Stimulated activated CD4-positive, alpha-beta T cell treated with anti-CD3 and anti-CD28 coated beads, Interleukin-1b, Interleukin-23, amount 100 ng/mL, for 4 hours (primary cell): ENCODE data around the gene TLR9.

Experiments
- DNase-seq, 2 donors: peaks; one replicate each; pipeline ENCODE4 v3.0.0-alpha.2; 2020; ENCODE audit warnings: low read depth in 2 of 2

Gene TLR9

DNA sequence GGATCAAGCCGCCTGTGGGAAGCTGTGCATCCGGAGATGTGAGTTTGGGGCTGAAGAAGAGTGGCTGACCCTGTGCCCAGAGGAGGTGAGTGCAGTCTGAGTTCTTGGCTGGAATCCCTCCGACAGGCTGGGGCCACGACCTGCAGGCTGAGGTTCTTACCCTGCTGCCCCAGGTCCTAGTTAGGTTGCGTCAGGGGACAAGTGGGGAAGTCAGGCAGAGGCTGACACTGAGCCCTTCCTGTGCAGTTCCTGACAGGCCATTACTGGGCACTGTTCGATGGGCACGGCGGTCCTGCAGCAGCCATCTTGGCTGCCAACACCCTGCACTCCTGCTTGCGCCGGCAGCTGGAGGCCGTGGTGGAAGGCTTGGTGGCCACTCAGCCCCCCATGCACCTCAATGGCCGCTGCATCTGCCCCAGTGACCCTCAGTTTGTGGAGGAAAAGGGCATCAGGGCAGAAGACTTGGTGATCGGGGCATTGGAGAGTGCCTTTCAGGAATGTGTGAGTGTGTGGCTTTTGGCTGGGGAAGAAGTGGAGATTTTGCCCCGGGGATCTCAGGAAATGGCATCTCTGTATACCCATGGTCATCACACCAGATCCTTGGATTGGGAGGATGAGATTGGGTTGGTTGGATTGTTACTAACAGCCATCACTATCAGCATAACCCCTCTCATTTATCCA lies 21.4 kb upstream of the TLR9 start:
- no peak for DNase-seq

DNA sequence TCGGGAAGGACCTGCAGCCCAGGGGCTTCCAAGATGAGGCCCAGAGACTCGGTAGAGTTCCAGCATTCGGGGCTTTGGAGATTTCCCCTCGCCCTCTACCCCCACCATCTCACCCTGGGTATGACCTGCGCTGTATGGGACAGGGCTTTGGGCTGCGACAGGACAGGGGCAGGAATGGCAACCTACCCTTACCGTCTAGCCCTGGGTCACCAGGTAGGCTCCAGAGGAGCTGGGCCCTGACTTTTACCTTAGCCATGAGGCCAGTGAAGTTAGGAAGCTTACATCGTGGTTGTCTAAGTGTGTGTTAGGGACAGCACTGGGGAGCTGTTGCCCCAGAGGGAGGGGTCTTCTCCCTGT lies 20.8 kb upstream of the TLR9 start:
- no peak for DNase-seq

DNA sequence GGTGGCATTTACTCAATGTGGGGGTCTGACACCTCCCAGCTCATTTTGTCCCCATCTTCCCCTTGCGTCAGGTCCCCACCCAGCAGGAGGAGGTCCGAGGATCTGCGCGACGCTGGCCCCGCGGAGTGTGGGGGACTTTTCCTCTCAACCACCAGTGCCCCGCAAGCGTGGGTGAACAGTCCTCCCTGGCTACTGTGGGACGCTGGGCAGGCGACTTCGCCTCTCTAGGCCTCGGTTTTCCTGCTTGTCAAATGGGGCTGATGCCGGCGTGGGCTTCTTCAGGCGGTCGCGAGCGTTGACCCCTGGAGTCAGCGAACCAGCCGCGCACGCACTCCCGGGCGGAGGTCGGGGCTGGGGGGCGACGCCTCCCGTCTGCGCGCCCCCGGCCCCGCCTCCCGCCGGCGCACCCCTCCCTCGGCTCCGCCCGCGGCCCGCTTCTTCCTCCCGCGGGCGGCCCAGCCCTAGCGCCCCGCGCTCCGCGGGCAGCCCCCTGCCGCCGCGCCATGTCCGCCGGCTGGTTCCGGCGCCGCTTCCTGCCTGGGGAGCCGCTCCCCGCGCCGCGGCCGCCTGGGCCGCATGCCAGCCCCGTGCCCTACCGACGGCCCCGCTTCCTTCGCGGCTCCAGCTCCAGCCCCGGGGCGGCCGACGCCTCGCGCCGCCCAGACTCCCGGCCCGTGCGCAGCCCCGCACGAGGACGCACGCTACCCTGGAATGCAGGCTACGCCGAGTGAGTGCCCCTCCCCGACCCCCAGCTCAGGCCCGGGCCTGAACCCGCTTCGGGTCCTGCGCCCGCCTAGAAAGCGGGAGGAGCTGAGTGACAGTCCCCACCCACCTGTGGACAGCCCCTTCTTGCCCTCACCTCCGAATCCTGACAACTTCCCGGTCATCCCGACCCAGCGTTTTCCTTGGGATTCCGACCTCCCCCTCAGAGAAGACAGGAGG lies 20.1 kb upstream of the TLR9 start, which contains the start of gene PPM1M:
PPM1M (plus strand) TSS at position 438 of the 942 bp plus-strand sequence; CDS start at position 504, 66 bp downstream.
- peak in 1 of 2 donors; percentile 47 for DNase-seq

DNA sequence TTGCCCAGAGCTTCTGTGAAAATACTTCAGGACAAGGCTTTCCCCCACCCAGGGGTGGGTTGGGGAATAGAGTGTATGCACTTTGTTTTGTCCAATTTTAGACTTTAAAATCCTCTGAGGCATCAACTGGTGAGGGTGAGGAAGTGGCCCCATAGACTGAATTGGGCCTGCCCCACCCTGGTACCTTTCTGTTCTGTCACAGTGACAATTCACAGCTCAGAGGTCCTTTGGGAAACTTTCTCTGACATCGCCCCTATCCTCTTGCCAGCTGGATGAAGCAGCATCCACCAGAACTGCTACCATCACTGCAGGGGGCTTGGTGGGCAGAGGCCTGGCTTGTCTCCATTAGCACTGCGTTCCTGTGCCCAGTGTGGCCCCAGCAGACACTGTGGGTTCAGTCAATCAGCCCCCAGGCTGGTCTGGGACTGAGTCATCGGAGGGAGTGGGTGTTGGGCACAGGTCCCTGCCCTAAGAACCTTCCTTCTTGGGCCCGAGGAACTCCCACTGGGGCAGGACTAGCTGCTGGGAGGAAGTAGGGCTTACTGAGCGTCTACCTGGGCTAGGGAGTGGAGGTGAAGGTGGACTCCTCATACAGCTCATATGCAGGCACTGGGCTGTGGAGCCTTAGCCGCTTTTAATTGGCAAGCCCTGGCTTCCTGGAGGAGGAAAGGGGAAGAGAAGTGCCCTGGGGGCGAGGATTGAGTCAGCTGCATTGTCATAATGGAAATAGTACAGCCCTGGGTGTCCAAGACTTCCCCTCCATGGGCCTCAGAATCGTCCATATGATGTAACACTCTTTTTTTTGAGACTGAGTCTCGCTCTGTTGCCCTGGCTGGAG lies 18.6 kb upstream of the TLR9 start:
- no peak for DNase-seq

- no peak for DNase-seq
These were observed 16.6 kb upstream of the TLR9 start for GRCh38 chr3:52242039-52242438.

DNA sequence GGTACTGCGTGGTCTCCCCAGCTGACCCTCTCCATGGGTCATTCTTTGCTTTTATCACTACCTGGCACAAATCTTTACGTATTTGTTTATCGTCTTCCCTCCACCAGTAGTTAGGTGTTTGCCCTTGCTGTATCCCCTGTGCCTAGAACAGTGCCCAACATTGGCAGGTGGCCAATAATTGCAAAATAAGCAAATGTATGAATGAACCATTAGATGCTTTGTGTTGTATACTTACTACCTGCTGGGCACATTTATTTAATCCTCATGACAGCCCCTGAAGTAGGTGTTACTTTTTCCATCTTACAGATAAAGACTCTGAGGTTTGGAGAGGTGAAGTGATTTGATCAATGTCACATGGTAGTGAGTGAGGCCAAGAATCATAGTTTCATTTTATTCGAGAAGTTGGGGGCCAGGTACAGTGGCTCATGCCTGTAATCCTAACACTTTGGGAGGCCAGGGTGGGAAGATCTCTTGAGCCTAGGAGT lies 15.5 kb upstream of the TLR9 start:
- DNase-seq = no peak

DNA sequence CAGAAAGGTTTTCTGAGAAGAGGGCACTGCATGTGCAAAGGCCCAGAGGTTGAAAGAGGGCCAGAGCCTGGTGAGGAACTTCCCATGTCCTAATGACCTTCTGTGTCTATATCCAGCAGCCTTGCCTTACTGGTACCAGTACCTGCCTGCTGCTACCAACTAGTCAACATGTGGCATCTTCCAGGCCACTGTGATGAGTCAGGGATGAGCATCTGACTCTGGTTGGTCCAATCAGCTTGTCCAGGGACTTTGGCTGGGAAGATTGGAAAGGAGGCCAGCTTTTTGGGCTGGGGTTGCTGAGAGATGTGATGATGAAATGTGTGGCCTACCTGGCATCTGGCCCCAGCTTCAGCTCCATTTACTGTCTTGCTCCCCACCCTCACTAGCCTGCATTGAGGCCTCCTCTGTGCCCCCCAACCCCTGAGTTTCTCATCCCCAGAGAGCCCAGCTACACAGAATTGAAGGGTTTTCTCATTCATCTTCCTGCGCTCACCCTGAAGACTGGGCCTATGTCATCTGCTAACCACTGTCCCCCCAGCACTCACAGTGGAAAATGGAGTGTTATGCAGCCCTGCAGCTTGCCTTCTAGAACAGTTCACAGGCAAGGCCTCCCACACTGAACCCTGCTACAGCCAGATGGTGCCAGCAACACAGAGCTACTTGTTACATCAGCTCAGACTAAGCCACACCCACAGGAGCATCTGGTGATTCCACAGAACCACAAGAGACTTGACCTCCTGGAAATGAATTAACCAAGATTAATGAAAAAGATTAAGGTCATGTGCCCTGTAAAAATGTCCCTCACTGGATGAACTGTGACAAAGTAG lies 14.8 kb upstream of the TLR9 start:
- peak in 1 of 2 donors; percentile 60 for DNase-seq

- peak; percentile 83 to 89 for DNase-seq
These were observed 13.6 kb upstream of the TLR9 start, which contains the start of gene TWF2 for GRCh38 chr3:52238761-52239701. Gene TWF2 (minus strand): TSS chr3:52239158. CDS start chr3:52239016, 142 bp downstream.

GRCh38 chr3:52238193-52238760 lies 12.8 kb upstream of the TLR9 start:
- no peak for DNase-seq

- no peak for DNase-seq
These were observed 12.3 kb upstream of the TLR9 start for GRCh38 chr3:52237657-52238172.

DNA sequence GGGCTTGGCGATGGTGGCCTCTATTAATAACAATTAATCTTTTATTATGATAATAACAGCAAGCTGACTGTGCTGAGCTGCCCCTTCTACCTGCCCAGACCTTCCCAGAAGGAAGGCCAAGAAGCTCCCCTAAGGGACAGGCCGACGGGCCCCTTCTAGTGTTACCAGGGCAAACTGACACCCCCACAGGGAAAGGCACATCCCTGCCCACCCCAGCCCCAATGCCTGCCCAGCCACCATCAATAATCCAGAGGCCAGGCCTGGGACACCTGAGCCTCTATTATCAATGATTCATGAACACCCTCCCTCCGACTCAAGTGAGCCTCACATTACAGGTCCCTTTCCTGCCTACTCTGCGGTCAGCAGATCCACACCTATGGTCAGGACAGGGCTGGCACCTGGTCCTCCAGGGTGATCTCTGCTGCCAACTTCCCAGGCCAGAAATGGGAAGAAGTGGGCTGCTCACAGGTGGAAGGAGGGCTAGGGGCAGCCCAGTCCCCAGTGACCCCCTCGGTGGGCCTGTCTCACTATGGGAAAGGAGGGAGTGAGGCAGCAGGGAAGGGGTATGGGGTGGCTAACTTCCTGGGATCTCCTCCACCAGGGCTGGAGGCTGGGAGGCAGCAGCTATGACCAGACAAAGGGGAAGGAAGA lies 11.7 kb upstream of the TLR9 start:
- no peak for DNase-seq

GRCh38 chr3:52236424-52236886 lies 11.0 kb upstream of the TLR9 start:
- no peak for DNase-seq

- no peak for DNase-seq
These were observed 9.3 kb upstream of the TLR9 start for GRCh38 chr3:52234516-52235447.

DNA sequence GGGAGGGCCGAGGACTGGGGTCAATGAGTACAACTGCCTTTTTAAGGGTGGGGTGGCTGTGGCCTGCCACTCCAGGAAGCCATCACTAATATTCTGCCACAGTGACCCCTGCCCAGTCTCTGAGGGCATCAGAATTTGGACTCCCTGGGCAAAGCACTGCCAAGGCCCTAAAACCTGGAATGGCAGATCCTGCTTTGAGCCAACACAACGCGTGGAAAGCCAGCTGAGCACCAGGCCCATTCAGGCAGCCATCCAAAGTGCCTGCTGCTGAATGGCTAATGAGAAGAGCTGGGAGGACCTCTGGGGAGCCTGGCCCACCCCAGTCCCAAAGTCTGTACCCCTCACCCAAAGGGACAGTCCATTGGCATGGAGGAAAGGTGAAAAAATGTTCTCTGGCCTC lies 8.5 kb upstream of the TLR9 start:
- DNase-seq = no peak

DNA sequence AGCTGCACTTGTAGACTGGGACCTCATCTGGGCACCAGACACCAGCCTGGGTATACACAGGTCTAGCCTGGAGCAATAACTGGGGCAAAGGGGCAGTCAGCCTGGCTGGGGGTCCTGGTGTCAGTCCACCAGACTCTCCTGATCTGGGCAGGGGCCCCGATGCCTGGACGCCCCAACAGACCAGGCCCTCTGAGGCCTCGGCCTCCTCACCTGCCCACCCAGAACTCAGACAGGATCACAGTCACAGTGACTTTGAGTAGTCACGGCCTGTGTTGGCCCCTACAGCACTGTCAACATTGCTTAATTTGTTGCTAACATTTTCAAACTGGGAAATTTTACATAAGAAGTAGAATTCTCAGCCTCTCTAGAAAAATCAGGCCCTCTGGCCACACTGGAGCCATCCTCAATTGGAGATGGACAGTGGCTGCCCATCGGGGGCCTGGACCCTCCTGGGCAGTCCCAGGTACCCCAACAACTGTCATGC lies 7.7 kb upstream of the TLR9 start:
- no peak for DNase-seq

DNA sequence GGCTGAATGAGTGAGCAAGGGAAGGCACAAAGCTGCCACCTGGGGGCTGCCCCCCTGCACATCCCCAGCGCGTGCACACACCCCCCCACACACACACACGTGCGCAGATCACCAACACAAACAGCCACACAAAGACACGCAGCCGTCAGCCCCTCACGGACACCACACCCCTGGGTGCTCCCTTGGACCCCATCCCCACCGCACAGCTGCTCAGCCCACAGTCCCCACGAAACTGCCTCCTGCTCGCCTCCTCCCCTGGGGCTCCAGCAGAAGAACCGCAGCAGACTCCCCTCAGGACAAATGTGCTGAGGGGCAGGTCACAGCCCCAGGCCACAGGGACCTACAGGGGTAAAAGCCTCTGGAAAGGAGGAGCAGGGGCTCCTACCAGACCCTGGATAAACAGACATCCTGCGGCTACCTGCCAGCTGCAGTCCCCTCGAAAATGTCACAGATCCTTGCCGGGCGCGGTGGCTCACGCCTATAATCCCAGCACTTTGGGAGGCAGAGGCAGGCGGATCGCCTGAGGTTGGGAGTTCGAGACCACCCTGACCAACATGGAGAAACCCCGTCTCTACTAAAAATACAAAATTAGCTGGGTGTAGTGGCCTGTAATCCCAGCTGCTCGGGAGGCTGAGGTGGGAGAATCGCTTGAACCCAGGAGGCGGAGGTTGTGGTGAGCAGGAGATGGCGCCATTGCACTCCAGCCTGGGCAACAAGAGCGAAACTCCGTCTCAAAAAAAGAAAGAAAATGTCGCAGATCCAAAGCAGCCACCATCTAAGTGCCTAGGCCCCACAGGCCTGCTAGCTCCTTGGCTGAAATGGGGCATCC lies 7.0 kb upstream of the TLR9 start:
- DNase-seq = no peak
